Smooth muscle cell (in vitro differentiated cells): Measurements from ENCODE around the gene NPC1L1. TPM values are rescaled to one million over a fixed set of nuclear protein-coding genes. Genes with fewer than 3 reads are reported as not detected.

Source experiments
- DNase-seq: peaks from one replicate; lab custom pipeline; 2025; ENCODE audit not compliant: unreplicated experiment; lab: John Stamatoyannopoulos, UW
- H2AFZ ChIP-seq: fragments of 200-600 bp; sonication (generic); 2 replicates; pipeline ENCODE4 v1.6.0; 2016; ENCODE audit warnings: antibody characterized with exemption, low read depth, mild to moderate bottlenecking
- H3F3A ChIP-seq: fragments of 200-600 bp; sonication (generic); 2 replicates; pipeline ENCODE4 v1.6.0; 2017; ENCODE audit warnings: antibody characterized with exemption, low read depth
- H3K27ac ChIP-seq: fragments of 200-600 bp; sonication (generic); 2 replicates; pipeline ENCODE4 v1.5.1; 2016; ENCODE audit warnings: low read depth, mild to moderate bottlenecking
- H3K27me3 ChIP-seq: fragments of 200-600 bp; sonication (generic); 2 replicates; pipeline ENCODE4 v1.6.1; 2016; ENCODE audit warnings: low read depth, mild to moderate bottlenecking
- H3K36me3 ChIP-seq: fragments of 200-600 bp; sonication (generic); 2 replicates; pipeline ENCODE4 v1.5.1; 2016; ENCODE audit warnings: low read depth
- H3K4me1 ChIP-seq: fragments of 200-600 bp; sonication (generic); 2 replicates; pipeline ENCODE4 v1.5.1; 2016; ENCODE audit warnings: low read depth
- H3K4me2 ChIP-seq: fragments of 200-600 bp; sonication (generic); 2 replicates; pipeline ENCODE4 v1.6.0; 2016; ENCODE audit warnings: mild to moderate bottlenecking
- H3K4me3 ChIP-seq: fragments of 200-600 bp; sonication (generic); 2 replicates; pipeline ENCODE4 v1.5.1; 2016; ENCODE audit warnings: mild to moderate bottlenecking
- H3K79me2 ChIP-seq: fragments of 200-600 bp; sonication (generic); 2 replicates; pipeline ENCODE4 v1.6.0; 2016; ENCODE audit warnings: low read depth, mild to moderate bottlenecking
- H3K9ac ChIP-seq: fragments of 200-600 bp; sonication (generic); 2 replicates; pipeline ENCODE4 v1.6.0; 2016; ENCODE audit warnings: low read depth
- H3K9me3 ChIP-seq: fragments of 200-600 bp; sonication (generic); replicated peaks from 2 replicates; pipeline ENCODE4 v1.5.1; 2016; ENCODE audit warnings: low read depth
- H4K20me1 ChIP-seq: fragments of 200-600 bp; sonication (generic); 2 replicates; pipeline ENCODE4 v1.6.0; 2016; ENCODE audit warnings: low read depth
- WGBS: methylation state at CpG from one replicate; pipeline ENCODE4 v1.1.7; 2016; ENCODE audit warnings: low lambda C conversion rate; 5-methylcytosine and 5-hydroxymethylcytosine counted together
- polyA plus RNA-seq: library from polyadenylated mRNA; unstranded; fragments of >200 nt; fragmentation: Nextera tagmentation; extraction: Ambion mirVana; gene quantifications from 2 replicates; pipeline ENCODE4 v1.2.1, GENCODE V29; 2016
- total RNA-seq: library from RNA; depleted of rRNA; stranded (reverse); fragments of >200 nt; gene quantifications from 2 replicates; pipeline ENCODE4 v1.2.3, GENCODE V29; 2014
- TF ChIP-seq, protein P1 (sequence below): fragments of 200-600 bp; sonication (generic); IDR thresholded peaks from 2 replicates; pipeline ENCODE4 v1.5.1; 2017; ENCODE audit warnings: borderline replicate concordance, mild to moderate bottlenecking, antibody characterized with exemption; ENCODE audit not compliant: insufficient read depth, poor library complexity, severe bottlenecking

Gene NPC1L1
- total and polyA plus RNA-seq, 2 experiments from 2014 or later, result 0.04 to 0.25 TPM

DNA sequence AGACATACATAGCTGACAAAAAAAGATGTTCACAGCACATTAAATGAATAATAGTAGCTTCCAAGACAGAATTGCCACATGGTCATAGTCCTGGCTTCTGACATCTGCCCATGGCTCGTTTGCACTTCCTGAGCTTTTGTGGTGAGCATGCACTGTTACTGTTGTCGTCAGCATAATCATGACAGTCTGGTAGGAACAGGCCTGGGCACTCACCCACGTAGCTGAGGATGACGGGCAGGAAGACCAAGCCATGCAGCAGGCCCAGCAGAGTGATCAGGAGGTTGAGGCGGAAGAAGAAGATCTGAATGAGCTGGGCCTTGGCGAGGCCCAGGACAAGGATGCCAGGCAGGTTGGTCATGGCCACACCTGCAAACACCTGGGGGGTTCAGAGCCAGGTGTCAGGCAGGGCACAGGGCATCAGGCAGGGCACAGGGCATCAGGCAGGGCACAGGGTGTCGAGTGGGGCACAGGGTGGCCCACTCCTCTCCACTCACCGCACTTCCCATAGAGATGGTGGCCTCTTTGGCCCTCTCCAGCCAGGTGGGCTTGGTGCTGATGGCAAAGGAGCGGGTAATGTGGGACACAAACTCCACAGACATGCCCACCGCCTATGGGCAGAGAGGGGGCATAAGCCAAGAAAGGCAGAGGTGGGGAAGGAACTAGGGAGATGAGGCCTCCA is 25.4 kb downstream of the NPC1L1 start:
- Histone ChIP-seq H3K79me2 (no peaks in the 10 kb centered on the region), H3K4me3 (no peak overlapping the region), H3K27me3 (no peaks in the 10 kb centered on the region), H3K4me1 (no peaks in the 10 kb centered on the region), H3K4me2 (no peak overlapping the region), H2AFZ (no peak overlapping the region), H3K27ac (no peak overlapping the region), H3K36me3 (no peaks in the 10 kb centered on the region), H3F3A (no peaks in the 10 kb centered on the region), H4K20me1 (no peaks in the 10 kb centered on the region), H3K9ac (no peak overlapping the region), H3K9me3 (no peaks in the 10 kb centered on the region)
- TF ChIP-seq, protein P1, sequence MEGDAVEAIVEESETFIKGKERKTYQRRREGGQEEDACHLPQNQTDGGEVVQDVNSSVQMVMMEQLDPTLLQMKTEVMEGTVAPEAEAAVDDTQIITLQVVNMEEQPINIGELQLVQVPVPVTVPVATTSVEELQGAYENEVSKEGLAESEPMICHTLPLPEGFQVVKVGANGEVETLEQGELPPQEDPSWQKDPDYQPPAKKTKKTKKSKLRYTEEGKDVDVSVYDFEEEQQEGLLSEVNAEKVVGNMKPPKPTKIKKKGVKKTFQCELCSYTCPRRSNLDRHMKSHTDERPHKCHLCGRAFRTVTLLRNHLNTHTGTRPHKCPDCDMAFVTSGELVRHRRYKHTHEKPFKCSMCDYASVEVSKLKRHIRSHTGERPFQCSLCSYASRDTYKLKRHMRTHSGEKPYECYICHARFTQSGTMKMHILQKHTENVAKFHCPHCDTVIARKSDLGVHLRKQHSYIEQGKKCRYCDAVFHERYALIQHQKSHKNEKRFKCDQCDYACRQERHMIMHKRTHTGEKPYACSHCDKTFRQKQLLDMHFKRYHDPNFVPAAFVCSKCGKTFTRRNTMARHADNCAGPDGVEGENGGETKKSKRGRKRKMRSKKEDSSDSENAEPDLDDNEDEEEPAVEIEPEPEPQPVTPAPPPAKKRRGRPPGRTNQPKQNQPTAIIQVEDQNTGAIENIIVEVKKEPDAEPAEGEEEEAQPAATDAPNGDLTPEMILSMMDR, result no peak
- no peak for DNase-seq
- 83% methylated on average over 10 of the region's 10 CpGs for WGBS

DNA sequence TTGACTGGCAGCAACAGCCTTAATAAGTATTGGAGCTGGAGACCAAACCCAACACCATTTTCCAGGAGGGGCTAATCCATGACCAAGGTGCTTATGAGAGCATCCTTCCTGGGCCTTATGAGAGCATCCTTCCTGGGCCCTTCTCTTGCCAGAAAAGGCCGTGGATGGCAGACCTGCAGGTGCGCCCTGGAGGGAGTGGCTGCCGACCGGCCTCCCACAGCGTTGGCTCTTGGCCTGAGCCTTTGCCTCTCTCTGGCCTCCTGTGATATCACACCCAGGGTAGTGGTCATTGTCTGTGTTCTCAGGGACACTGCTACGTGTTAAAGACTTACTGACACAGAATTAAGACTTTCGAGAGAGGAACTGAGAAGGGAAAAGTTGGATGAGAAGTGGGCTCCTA is 28.4 kb downstream of the NPC1L1 start:
- 91% methylated on average over 7 of the region's 7 CpGs for WGBS
- Histone ChIP-seq H3K4me3 (no peak overlapping the region), H3K4me2 (no peak overlapping the region), H3K9me3 (no peaks in the 10 kb centered on the region), H3K36me3 (no peaks in the 10 kb centered on the region), H3K27me3 (no peaks in the 10 kb centered on the region), H3F3A (no peaks in the 10 kb centered on the region), H4K20me1 (no peaks in the 10 kb centered on the region), H3K27ac (no peak overlapping the region), H3K79me2 (no peaks in the 10 kb centered on the region), H2AFZ (no peak overlapping the region), H3K4me1 (no peaks in the 10 kb centered on the region), H3K9ac (no peak overlapping the region)
- no peak for DNase-seq
- TF ChIP-seq, protein P1, result no peak

DNA sequence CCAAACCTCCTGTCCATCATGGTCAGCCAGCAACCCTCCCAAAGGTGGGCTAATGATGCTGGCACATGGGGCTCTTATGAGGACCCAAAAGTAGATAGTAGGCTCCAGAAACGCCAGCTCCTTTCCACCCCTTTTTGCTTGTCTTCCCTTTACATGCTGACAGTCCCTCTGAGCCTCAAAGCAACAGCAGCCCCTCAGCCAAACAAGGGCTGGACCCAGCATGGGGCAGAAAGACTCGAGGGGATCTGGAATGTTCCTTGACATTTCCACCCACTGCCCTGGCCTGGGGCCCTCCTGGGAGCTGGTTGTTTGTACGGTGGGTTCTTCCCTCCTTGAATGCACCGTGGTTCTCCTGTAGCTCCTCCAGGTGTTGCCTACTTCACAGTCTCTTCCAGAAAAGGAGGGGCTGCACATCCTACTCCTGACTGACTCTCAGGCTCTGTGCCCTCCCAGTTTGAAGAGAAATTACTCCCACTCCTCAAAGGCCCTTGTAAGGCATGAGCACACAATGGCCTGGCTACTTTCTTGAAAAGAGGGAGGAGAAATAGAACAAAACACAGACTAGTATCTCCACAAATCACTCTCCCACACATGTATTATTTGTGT is 29.2 kb downstream of the NPC1L1 start:
- H3K27me3 ChIP-seq, result no peaks in the 10 kb centered on the region
- no peaks in the 10 kb centered on the region for H4K20me1 ChIP-seq
- H3K9ac ChIP-seq, result no peak overlapping the region
- H3K9me3 ChIP-seq, result no peaks in the 10 kb centered on the region
- TF ChIP-seq, protein P1, result no peak
- H3F3A ChIP-seq, result no peaks in the 10 kb centered on the region
- no peak for DNase-seq
- H3K27ac ChIP-seq, result no peak overlapping the region
- no peak overlapping the region for H2AFZ ChIP-seq
- H3K4me1 ChIP-seq, result no peaks in the 10 kb centered on the region
- H3K4me3 ChIP-seq, result no peak overlapping the region
- no peaks in the 10 kb centered on the region for H3K36me3 ChIP-seq
- 75% methylated on average over 4 of the region's 4 CpGs for WGBS
- no peaks in the 10 kb centered on the region for H3K79me2 ChIP-seq
- H3K4me2 ChIP-seq, result no peak overlapping the region

DNA sequence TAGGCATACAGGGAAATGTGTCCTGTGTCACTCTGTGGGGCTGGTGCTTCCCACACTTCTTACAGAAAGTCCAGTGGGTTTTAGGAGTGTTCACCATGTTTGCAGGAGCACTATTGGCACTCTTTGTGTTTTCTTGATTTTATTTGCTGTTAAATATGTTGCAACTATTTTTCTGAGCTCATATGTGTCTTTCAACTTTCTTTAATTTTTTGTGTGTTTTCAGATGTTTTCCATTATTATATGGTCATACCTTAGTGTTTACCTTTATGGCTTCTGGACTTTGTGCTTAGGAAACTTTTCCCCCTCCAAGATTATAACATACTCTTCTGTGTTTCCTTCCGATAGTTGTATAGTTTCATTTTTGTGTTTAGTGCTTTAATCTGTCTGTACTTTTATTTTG is 29.9 kb downstream of the NPC1L1 start:
- 86% methylated on average over 1 of the region's 1 CpG for WGBS
- Histone ChIP-seq H3K4me2 (no peak overlapping the region), H3K27ac (no peak overlapping the region)

More for the DNA sequence above, 29.9 kb downstream of the NPC1L1 start:
- H3K9me3 ChIP-seq, result no peaks in the 10 kb centered on the region
- no peaks in the 10 kb centered on the region for H3K27me3 ChIP-seq
- H3F3A ChIP-seq, result no peaks in the 10 kb centered on the region
- H3K4me3 ChIP-seq, result no peak overlapping the region
- H3K9ac ChIP-seq, result no peak overlapping the region
- no peaks in the 10 kb centered on the region for H3K4me1 ChIP-seq
- no peak overlapping the region for H2AFZ ChIP-seq
- H3K79me2 ChIP-seq, result no peaks in the 10 kb centered on the region
- H4K20me1 ChIP-seq, result no peaks in the 10 kb centered on the region
- H3K36me3 ChIP-seq, result no peaks in the 10 kb centered on the region
- DNase-seq, result no peak
- TF ChIP-seq, protein P1, result no peak
